CD14-positive monocyte (primary cell): ENCODE results near the gene HSPA12B. TPM values are rescaled to one million over a fixed set of nuclear protein-coding genes. Genes with fewer than 3 reads are reported as not detected.

Experiments used
- DNase-seq, 3 donors: peaks; one replicate each; pipeline ENCODE4 v3.0.0-alpha.2; 2011 to 2022
- H2AFZ ChIP-seq: 2 replicates; pipeline ENCODE4 v1.6.0; 2012; ENCODE audit warnings: mild to moderate bottlenecking, low read depth, low read length, inconsistent platforms; ENCODE audit not compliant: insufficient read depth, poor library complexity, severe bottlenecking
- H3K27ac ChIP-seq, 2 donors: 1 replicate in 1 of 2; 2 replicates in 1 of 2; pipeline ENCODE4 v1.5.1; 2012 to 2013; ENCODE audit warnings: low read length in 2 of 2, control low read depth in 1 of 2, inconsistent platforms in 1 of 2, low read depth in 1 of 2, mild to moderate bottlenecking in 1 of 2
- H3K27me3 ChIP-seq, 2 donors: one replicate each; pipeline versions ENCODE4 v1.6.0 to v1.6.1; 2011 to 2013; ENCODE audit warnings: low read length in 2 of 2; ENCODE audit not compliant: control insufficient read depth in 2 of 2, insufficient read depth in 2 of 2
- H3K36me3 ChIP-seq, 2 donors: replicated peaks in 1 of 2; 1 replicate in 1 of 2; 2 replicates in 1 of 2; pipeline versions ENCODE4 v1.5.1 to v1.6.1; 2012 to 2013; ENCODE audit warnings: low read length in 2 of 2, control low read depth in 1 of 2, inconsistent platforms in 1 of 2, mild to moderate bottlenecking in 1 of 2; ENCODE audit not compliant: insufficient read depth in 2 of 2, control insufficient read depth in 1 of 2
- H3K4me1 ChIP-seq, 2 donors: 1 replicate in 1 of 2; 2 replicates in 1 of 2; pipeline versions ENCODE4 v1.5.1 to v1.6.1; 2012 to 2013; ENCODE audit warnings: low read length in 2 of 2, control low read depth in 1 of 2, inconsistent platforms in 1 of 2, mild to moderate bottlenecking in 1 of 2, moderate library complexity in 1 of 2; ENCODE audit not compliant: insufficient read depth in 2 of 2, control insufficient read depth in 1 of 2
- H3K4me2 ChIP-seq: replicated peaks from 2 replicates; pipeline ENCODE3; 2012; ENCODE audit warnings: low read length, moderate library complexity, mild to moderate bottlenecking; ENCODE audit not compliant: poor library complexity, severe bottlenecking; ENCODE audit errors: extremely low read depth
- H3K4me3 ChIP-seq, 3 experiments: fragments of 200-600 bp in 1 of 3; sonication (generic) in 1 of 3; replicated peaks in 1 of 3; 1 replicate in 2 of 3; 2 replicates in 1 of 3; pipeline ENCODE4 v1.5.1; 2011 to 2013; ENCODE audit warnings: low read length in 3 of 3, mild to moderate bottlenecking in 3 of 3, control low read depth in 2 of 3, low read depth in 2 of 3, inconsistent platforms in 1 of 3, moderate library complexity in 1 of 3
- H3K79me2 ChIP-seq: 2 replicates; pipeline ENCODE4 v1.6.0; 2012; ENCODE audit warnings: mild to moderate bottlenecking, control low read depth, inconsistent platforms, low read length, moderate library complexity; ENCODE audit not compliant: insufficient read depth
- H3K9ac ChIP-seq: 2 replicates; pipeline ENCODE4 v1.6.0; 2017; ENCODE audit warnings: low read length, mild to moderate bottlenecking; ENCODE audit not compliant: insufficient read depth, poor library complexity, severe bottlenecking
- H3K9me3 ChIP-seq, 2 donors: replicated peaks in 1 of 2; 1 replicate in 1 of 2; 2 replicates in 1 of 2; pipeline versions ENCODE4 v1.5.1 to v1.6.1; 2012 to 2013; ENCODE audit warnings: low read length in 2 of 2, control low read depth in 1 of 2; ENCODE audit not compliant: control insufficient read depth in 1 of 2, insufficient read depth in 1 of 2
- H4K20me1 ChIP-seq: 2 replicates; pipeline ENCODE4 v1.6.0; 2012; ENCODE audit warnings: mild to moderate bottlenecking, low read length, control low read depth, moderate library complexity; ENCODE audit not compliant: insufficient read depth
- H3K27ac Mint-ChIP-seq, 7 donors: one replicate each; pipeline ENCODE4 v1.8.0; 2020; ENCODE audit warnings: mild to moderate bottlenecking in 7 of 7, mixed read lengths in 7 of 7, moderate library complexity in 6 of 7, inconsistent platforms in 2 of 7
- H3K27me3 Mint-ChIP-seq, 3 donors: one replicate each; pipeline ENCODE4 v1.8.0; 2021 to 2022; ENCODE audit warnings: low read depth in 3 of 3, mild to moderate bottlenecking in 3 of 3, mixed read lengths in 3 of 3, moderate library complexity in 3 of 3, inconsistent platforms in 1 of 3
- H3K36me3 Mint-ChIP-seq, 2 donors: one replicate each; pipeline ENCODE4 v1.8.0; 2020; ENCODE audit warnings: mixed read lengths in 2 of 2, inconsistent platforms in 1 of 2, mild to moderate bottlenecking in 1 of 2
- H3K4me1 Mint-ChIP-seq: one replicate; pipeline ENCODE4 v1.8.0; 2020; ENCODE audit warnings: mild to moderate bottlenecking, mixed read lengths
- H3K4me3 Mint-ChIP-seq, 2 donors: one replicate each; pipeline ENCODE4 v1.8.0; 2020; ENCODE audit warnings: mild to moderate bottlenecking in 2 of 2, mixed read lengths in 2 of 2, moderate library complexity in 1 of 2
- H3K9me3 Mint-ChIP-seq, 7 donors: one replicate each; pipeline ENCODE4 v1.8.0; 2020 to 2022; ENCODE audit warnings: mixed read lengths in 7 of 7, mild to moderate bottlenecking in 6 of 7, moderate library complexity in 6 of 7, inconsistent platforms in 2 of 7
- CTCF ChIP-seq: fragments of 200-600 bp; IDR thresholded peaks from one replicate; pipeline ENCODE4 v1.8.0; 2022; ENCODE audit warnings: antibody characterized with exemption, mild to moderate bottlenecking
- WGBS: methylation state at CpG from one replicate; pipeline ENCODE4 v1.1.5; 2013; ENCODE audit warnings: missing lambda C conversion rate; ENCODE audit not compliant: insufficient coverage; 5-methylcytosine and 5-hydroxymethylcytosine counted together
- intact Hi-C, 2 donors: fragments of 100-400 bp; cut with micrococcal nuclease; formaldehyde crosslinking; loops; one replicate each; pipeline versions ENCODE4 v1.15.0 to v1.15.1; 2023
- polyA plus RNA-seq, 3 donors: library from polyadenylated mRNA; depleted of rRNA in 1 of 3; unstranded in 2 of 3; stranded (reverse) in 1 of 3; fragments of 300-500 nt in 2 of 3; fragments of >200 nt in 1 of 3; fragmentation: Illumina TruSeq in 2 of 3; gene quantifications; 1 replicate in 2 of 3; 2 replicates in 1 of 3; pipeline ENCODE4 v1.2.3, GENCODE V29; 2012 to 2021

HSPA12B gene
- polyA plus RNA-seq, 3 donors, result not detected

GRCh38 chr20:3686421-3686820 is 46.1 kb upstream of the HSPA12B start:
- Histone ChIP-seq H3K4me2 (no peak overlapping the region), H3K27me3 (peaks cover 10 to 38% of the 10 kb centered on the region in 2 donors), H3K27ac (no peak overlapping the region), H3K9ac (no peak overlapping the region), H4K20me1 (no peaks in the 10 kb centered on the region), H3K79me2 (no peaks in the 10 kb centered on the region), H3K36me3 (no peaks in the 10 kb centered on the region), H3K4me1 (peaks cover 7 to 9% of the 10 kb centered on the region in 2 donors), H3K4me3 (no peak overlapping the region), H3K9me3 (no peaks in the 10 kb centered on the region), H2AFZ (no peak overlapping the region)
- H3K9me3 Mint-ChIP-seq, result peaks cover 0 to 6% (median 2%) of the 10 kb centered on the region in 7 donors
- H3K4me3 Mint-ChIP-seq, result no peak overlapping the region
- WGBS, result 94% methylated on average over 6 of the region's 7 CpGs
- no peak overlapping the region for H3K27ac Mint-ChIP-seq
- H3K36me3 Mint-ChIP-seq, result no peaks in the 10 kb centered on the region
- intact Hi-C loops, result no loop called here
- TF ChIP-seq CTCF, result no peak
- DNase-seq, result no peak
- peaks cover 34 to 51% (median 35%) of the 10 kb centered on the region in 3 donors for H3K27me3 Mint-ChIP-seq
- peaks cover 11% of the 10 kb centered on the region for H3K4me1 Mint-ChIP-seq

- Histone ChIP-seq H4K20me1 (no peaks in the 10 kb centered on the region), H3K79me2 (no peaks in the 10 kb centered on the region), H2AFZ (no peak overlapping the region), H3K9me3 (no peaks in the 10 kb centered on the region), H3K4me1 (peaks cover 3 to 5% of the 10 kb centered on the region in 2 donors), H3K27ac (no peak overlapping the region), H3K36me3 (no peaks in the 10 kb centered on the region), H3K27me3 (peaks cover 7 to 34% of the 10 kb centered on the region in 2 donors), H3K9ac (no peak overlapping the region), H3K4me2 (no peak overlapping the region), H3K4me3 (no peak overlapping the region)
- WGBS, result 79% methylated on average over 4 of the region's 9 CpGs
- H3K4me3 Mint-ChIP-seq, result no peak overlapping the region
- peaks cover 0 to 6% (median 2%) of the 10 kb centered on the region in 7 donors for H3K9me3 Mint-ChIP-seq
- no peak for TF ChIP-seq CTCF
- peak overlapping the region in 1 of 7 donors; percentile 22 for H3K27ac Mint-ChIP-seq
- H3K4me1 Mint-ChIP-seq, result peaks cover 7% of the 10 kb centered on the region
- intact Hi-C loops, result no loop called here
- H3K27me3 Mint-ChIP-seq, result peaks cover 30 to 46% (median 31%) of the 10 kb centered on the region in 3 donors
- DNase-seq, result no peak
- no peaks in the 10 kb centered on the region for H3K36me3 Mint-ChIP-seq
Measured at GRCh38 chr20:3686867-3687321, 45.6 kb upstream of the HSPA12B start.
